ENCODE results near the gene OSBP. TPM values are rescaled to one million over a fixed set of nuclear protein-coding genes. Genes with fewer than 3 reads are reported as not detected.
A peak's percentile ranks its signal among the peaks of the same experiment; 100 is the strongest.

Gene OSBP
- total and polyA plus RNA-seq, 9 of the 15 experiments (the other 6 are each of a cell fraction or from before 2014, with no cell fraction given) = 11.7 to 49.0 (median 28.7) TPM

- TF ChIP-seq NR3C1 (CRISPR knock-in tag; IDR thresholded peaks at IDR 0.05) (no peak), UBTF (IDR thresholded peaks at IDR 0.05; ENCODE audit: borderline replicate concordance in 1 of 2, low read depth in 2 of 2, low read length in 2 of 2) (no peak), SP2 (IDR thresholded peaks at IDR 0.05; ENCODE audit: extremely low read depth, low read depth, low read length, poor library complexity, severe bottlenecking) (no peak), RFX1 (IDR thresholded peaks at IDR 0.05) (no peak), SP1 (CRISPR knock-in tag; IDR thresholded peaks at IDR 0.05) (peak; percentile 40; the same call in 1 of the 2 replicates), ZNF507 (tag; conservative IDR thresholded peaks at IDR 0.05) (no peak), ZMIZ1 (IDR thresholded peaks at IDR 0.05; ENCODE audit: low read depth in 2 of 2, low read length in 2 of 2) (peak in 1 of 2 experiments; percentile 25; a peak in 1 of 4 replicates), ZNF512 (tag; IDR thresholded peaks at IDR 0.05) (no peak), ZNF407 (IDR thresholded peaks at IDR 0.05; ENCODE audit: low read depth) (peak; percentile 65; the same call in 1 of the 2 replicates), GTF2E2 (tag; IDR thresholded peaks at IDR 0.05) (peak; percentile 79; the same call in 1 of the 2 replicates)
Observed at GRCh38 chr11:59556115-59556916, 59.3 kb downstream of the OSBP start (continued).

Data from K562 (cell line).